K562 (cell line): ENCODE data around the gene DTHD1.

ENCODE experiments used
- CBFB ChIP-seq: sonication (generic); formaldehyde crosslinking; IDR thresholded peaks from 2 replicates; pipeline ENCODE4 v1.4.0; 2020; ENCODE audit warnings: mild to moderate bottlenecking, missing genetic modification reagents
- ETS2 ChIP-seq: IDR thresholded peaks from 2 replicates; pipeline ENCODE4 v1.6.1; 2016; ENCODE audit warnings: borderline replicate concordance, missing genetic modification characterization, mild to moderate bottlenecking, moderate library complexity, missing compliant biosample characterization; ENCODE audit not compliant: poor library complexity, severe bottlenecking
- ETV6 ChIP-seq, 3 experiments: fragments of 150-350 bp in 1 of 3; sonication (generic) in 1 of 3; formaldehyde crosslinking in 1 of 3; IDR thresholded peaks; 2 replicates each; pipeline versions ENCODE4 v1.6.1 to v1.8.0; 2014 to 2022; ENCODE audit warnings: borderline replicate concordance in 2 of 3, low read depth in 2 of 3, antibody characterized with exemption in 1 of 3, low read length in 1 of 3, mild to moderate bottlenecking in 1 of 3, missing genetic modification reagents in 1 of 3
- HDGF ChIP-seq: fragments of 450-650 bp; IDR thresholded peaks from 2 replicates; pipeline ENCODE4 v1.6.1; 2016
- MEF2A ChIP-seq: IDR thresholded peaks from 2 replicates; pipeline ENCODE4 v1.6.1; 2011; ENCODE audit warnings: low read depth, mild to moderate bottlenecking, low read length, moderate library complexity; ENCODE audit not compliant: control insufficient read depth
- MTA3 ChIP-seq: fragments of 450-650 bp; formaldehyde crosslinking; IDR thresholded peaks from 2 replicates; pipeline ENCODE4 v1.6.1; 2017; ENCODE audit warnings: mild to moderate bottlenecking, borderline replicate concordance
- NFYB ChIP-seq: IDR thresholded peaks from 2 replicates; pipeline ENCODE4 v1.6.1; 2011; ENCODE audit warnings: mild to moderate bottlenecking, moderate library complexity; ENCODE audit not compliant: insufficient read length; ENCODE audit errors: extremely low read depth
- NR3C1 ChIP-seq: sonication (generic); formaldehyde crosslinking; IDR thresholded peaks from 2 replicates; pipeline ENCODE4 v1.8.1; 2022; ENCODE audit warnings: missing genetic modification reagents
- POLR2A ChIP-seq: fragments of 450-650 bp; conservative IDR thresholded peaks from 2 replicates; pipeline ENCODE4 v1.6.1; 2016
- POLR2AphosphoS5 ChIP-seq: IDR thresholded peaks from 2 replicates; pipeline ENCODE4 v1.6.1; 2011; ENCODE audit warnings: mild to moderate bottlenecking, low read depth, low read length, moderate library complexity; ENCODE audit not compliant: control insufficient read depth, insufficient read depth
- RNF2 ChIP-seq: sonication (generic); IDR thresholded peaks from 2 replicates; pipeline ENCODE4 v1.6.1; 2016
- TF ChIP-seq, protein P1 (sequence below), 3 experiments: IDR thresholded peaks in 2 of 3; conservative IDR thresholded peaks in 1 of 3; 2 replicates each; pipeline ENCODE4 v1.5.1; 2011 to 2012; ENCODE audit warnings: low read length in 3 of 3, mild to moderate bottlenecking in 3 of 3, control low read depth in 2 of 3, improper control_type of control experiment in 1 of 3, inconsistent platforms in 1 of 3, low read depth in 1 of 3, mixed read lengths in 1 of 3, moderate library complexity in 1 of 3; ENCODE audit not compliant: insufficient read depth in 2 of 3
- TF ChIP-seq, protein P2 (sequence below): sonication (generic); formaldehyde crosslinking; IDR thresholded peaks from 2 replicates; pipeline ENCODE4 v1.9.0; 2022; ENCODE audit warnings: mild to moderate bottlenecking, missing genetic modification reagents

DNA sequence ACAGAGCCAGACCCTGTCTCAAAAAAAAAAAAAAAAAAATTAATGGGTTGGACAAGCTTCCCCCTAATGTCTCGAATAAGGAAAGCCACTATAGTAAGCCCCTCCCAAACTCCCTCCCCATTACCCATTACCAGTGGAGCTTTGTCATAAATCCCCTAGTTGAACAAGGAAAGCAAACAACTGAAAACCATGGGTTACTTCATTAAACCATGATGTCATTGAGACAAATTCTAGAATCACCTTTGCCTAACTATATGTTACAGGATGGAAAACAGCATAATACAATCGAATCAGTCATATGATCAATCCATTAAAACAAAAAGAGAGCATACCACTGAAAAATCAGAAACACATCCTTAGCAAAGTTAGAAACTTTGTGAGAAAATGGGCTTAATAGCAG is 45.3 kb upstream of the DTHD1 start:
- TF ChIP-seq ETV6 (IDR thresholded peaks at IDR 0.05; ENCODE audit: borderline replicate concordance in 1 of 2, low read depth in 2 of 2, low read length in 1 of 2) (no peak), ETV6 (CRISPR knock-in tag; IDR thresholded peaks at IDR 0.05; ENCODE audit: borderline replicate concordance) (no peak), POLR2A (no peak), NR3C1 (CRISPR knock-in tag) (no peak), NFYB (no peak), MEF2A (no peak), RNF2 (no peak), CBFB (CRISPR knock-in tag) (no peak), POLR2AphosphoS5 (no peak), HDGF (no peak), MTA3 (no peak), ETS2 (no peak)
- TF ChIP-seq, protein P1, sequence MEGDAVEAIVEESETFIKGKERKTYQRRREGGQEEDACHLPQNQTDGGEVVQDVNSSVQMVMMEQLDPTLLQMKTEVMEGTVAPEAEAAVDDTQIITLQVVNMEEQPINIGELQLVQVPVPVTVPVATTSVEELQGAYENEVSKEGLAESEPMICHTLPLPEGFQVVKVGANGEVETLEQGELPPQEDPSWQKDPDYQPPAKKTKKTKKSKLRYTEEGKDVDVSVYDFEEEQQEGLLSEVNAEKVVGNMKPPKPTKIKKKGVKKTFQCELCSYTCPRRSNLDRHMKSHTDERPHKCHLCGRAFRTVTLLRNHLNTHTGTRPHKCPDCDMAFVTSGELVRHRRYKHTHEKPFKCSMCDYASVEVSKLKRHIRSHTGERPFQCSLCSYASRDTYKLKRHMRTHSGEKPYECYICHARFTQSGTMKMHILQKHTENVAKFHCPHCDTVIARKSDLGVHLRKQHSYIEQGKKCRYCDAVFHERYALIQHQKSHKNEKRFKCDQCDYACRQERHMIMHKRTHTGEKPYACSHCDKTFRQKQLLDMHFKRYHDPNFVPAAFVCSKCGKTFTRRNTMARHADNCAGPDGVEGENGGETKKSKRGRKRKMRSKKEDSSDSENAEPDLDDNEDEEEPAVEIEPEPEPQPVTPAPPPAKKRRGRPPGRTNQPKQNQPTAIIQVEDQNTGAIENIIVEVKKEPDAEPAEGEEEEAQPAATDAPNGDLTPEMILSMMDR (IDR thresholded peaks at IDR 0.05 in 2 of 3, conservative IDR thresholded peaks at IDR 0.05 in 1 of 3; ENCODE audit: insufficient read depth in 2 of 3, low read depth in 1 of 3, low read length in 3 of 3) = no peak
- TF ChIP-seq, protein P2, sequence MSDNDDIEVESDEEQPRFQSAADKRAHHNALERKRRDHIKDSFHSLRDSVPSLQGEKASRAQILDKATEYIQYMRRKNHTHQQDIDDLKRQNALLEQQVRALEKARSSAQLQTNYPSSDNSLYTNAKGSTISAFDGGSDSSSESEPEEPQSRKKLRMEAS (CRISPR knock-in tag) = no peak
